ENCODE measurements around the gene MAGI2.

MAGI2 gene

GRCh38 chr7:79398138-79398749, 55.2 kb downstream of the MAGI2 start:
- peak overlapping the region in 2 of 21 experiments; percentile 25 to 36 for H3K27ac ChIP-seq
- no peak overlapping the region for H3K4me3 ChIP-seq

GRCh38 chr7:79386688-79387422, 66.6 kb downstream of the MAGI2 start:
- Histone ChIP-seq H3K27ac (no peak overlapping the region), H3K4me3 (no peak overlapping the region)

- Histone ChIP-seq H3K27ac (no peak overlapping the region), H3K4me3 (no peak overlapping the region)
Measured at GRCh38 chr7:79381921-79382320, 71.5 kb downstream of the MAGI2 start.

- Histone ChIP-seq H3K27ac (no peak overlapping the region), H3K4me3 (no peak overlapping the region)
Measured at GRCh38 chr7:79377097-79377496, 76.4 kb downstream of the MAGI2 start.

- H3K27ac ChIP-seq, result no peak overlapping the region
- no peak overlapping the region for H3K4me3 ChIP-seq
Measured at GRCh38 chr7:79376299-79377025, 77.0 kb downstream of the MAGI2 start.

GRCh38 chr7:79361214-79361613, 92.3 kb downstream of the MAGI2 start:
- Histone ChIP-seq H3K4me3 (no peak overlapping the region), H3K27ac (no peak overlapping the region)

GRCh38 chr7:79359827-79360226, 93.6 kb downstream of the MAGI2 start:
- H3K27ac ChIP-seq, result no peak overlapping the region
- no peak overlapping the region for H3K4me3 ChIP-seq

GRCh38 chr7:79357101-79357500, 96.4 kb downstream of the MAGI2 start:
- Histone ChIP-seq H3K4me3 (no peak overlapping the region), H3K27ac (no peak overlapping the region)

- no peak overlapping the region for H3K27ac ChIP-seq
- H3K4me3 ChIP-seq, result no peak overlapping the region
Measured at GRCh38 chr7:79353720-79354468, 99.6 kb downstream of the MAGI2 start.

GRCh38 chr7:79352323-79352722, 101.1 kb downstream of the MAGI2 start:
- no peak overlapping the region for H3K4me3 ChIP-seq
- no peak overlapping the region for H3K27ac ChIP-seq

GRCh38 chr7:79347351-79347750, 106.1 kb downstream of the MAGI2 start:
- H3K4me3 ChIP-seq, result no peak overlapping the region
- no peak overlapping the region for H3K27ac ChIP-seq

- Histone ChIP-seq H3K4me3 (no peak overlapping the region), H3K27ac (no peak overlapping the region)
Measured at GRCh38 chr7:79341902-79342301, 111.6 kb downstream of the MAGI2 start.

- Histone ChIP-seq H3K4me3 (no peak overlapping the region), H3K27ac (no peak overlapping the region)
Measured at GRCh38 chr7:79340212-79340611, 113.3 kb downstream of the MAGI2 start.

GRCh38 chr7:79339208-79339925, 114.1 kb downstream of the MAGI2 start:
- H3K4me3 ChIP-seq, result no peak overlapping the region

GRCh38 chr7:79337717-79338116, 115.8 kb downstream of the MAGI2 start:
- Histone ChIP-seq H3K27ac (no peak overlapping the region), H3K4me3 (no peak overlapping the region)

More at GRCh38 chr7:79339208-79339925, 114.1 kb downstream of the MAGI2 start:
- H3K27ac ChIP-seq, result no peak overlapping the region

GRCh38 chr7:79334841-79335240, 118.6 kb downstream of the MAGI2 start:
- Histone ChIP-seq H3K27ac (no peak overlapping the region), H3K4me3 (no peak overlapping the region)

- Histone ChIP-seq H3K27ac (no peak overlapping the region), H3K4me3 (no peak overlapping the region)
Measured at GRCh38 chr7:79334334-79334733, 119.1 kb downstream of the MAGI2 start.

- Histone ChIP-seq H3K4me3 (no peak overlapping the region), H3K27ac (no peak overlapping the region)
Measured at GRCh38 chr7:79332091-79332490, 121.4 kb downstream of the MAGI2 start.

GRCh38 chr7:79329464-79329863, 124.0 kb downstream of the MAGI2 start:
- no peak overlapping the region for H3K27ac ChIP-seq
- no peak overlapping the region for H3K4me3 ChIP-seq
